C1 segment of cervical spinal cord (tissue), 14 donors: ENCODE measurements around the gene PRPF40A.
A peak's percentile ranks its signal among the peaks of the same experiment; 100 is the strongest.

Source experiments
- DNase-seq, 14 donors: peaks; one replicate each; lab custom pipeline; 2025; lab: John Stamatoyannopoulos, UW

Gene PRPF40A

GRCh38 chr2:152718076-152718908, 1.0 kb upstream of the PRPF40A start, which contains the start of gene ARL6IP6:
Gene ARL6IP6, plus strand, starts transcription at chr2:152718620. Its CDS starts 5 bp downstream, at chr2:152718625.
- peak; percentile 54 to 100 (median 97) for DNase-seq

- DNase-seq = peak in 1 of 14 donors; percentile 31
Measured at GRCh38 chr2:152716805-152717227, 445 bp downstream of the PRPF40A start.

GRCh38 chr2:152715854-152716428, 1.3 kb downstream of the PRPF40A start:
- DNase-seq = no peak

GRCh38 chr2:152715112-152715511, 2.1 kb downstream of the PRPF40A start:
- DNase-seq = no peak

- no peak for DNase-seq
Measured at GRCh38 chr2:152710713-152711112, 6.5 kb downstream of the PRPF40A start.

GRCh38 chr2:152708742-152709141, 8.5 kb downstream of the PRPF40A start:
- no peak for DNase-seq

GRCh38 chr2:152706477-152707021, 10.7 kb downstream of the PRPF40A start:
- no peak for DNase-seq

- no peak for DNase-seq
Measured at GRCh38 chr2:152701198-152701597, 16.1 kb downstream of the PRPF40A start.

- DNase-seq = no peak
Measured at GRCh38 chr2:152696476-152696875, 20.8 kb downstream of the PRPF40A start.

GRCh38 chr2:152695763-152696162, 21.5 kb downstream of the PRPF40A start:
- no peak for DNase-seq

- DNase-seq = peak in 1 of 14 donors; percentile 19
Measured at GRCh38 chr2:152694161-152694661, 23.1 kb downstream of the PRPF40A start.

GRCh38 chr2:152693033-152693432, 24.2 kb downstream of the PRPF40A start:
- DNase-seq = no peak

- no peak for DNase-seq
Measured at GRCh38 chr2:152686321-152686720, 30.9 kb downstream of the PRPF40A start.

GRCh38 chr2:152683400-152683799, 33.9 kb downstream of the PRPF40A start:
- DNase-seq = no peak

GRCh38 chr2:152682663-152683062, 34.6 kb downstream of the PRPF40A start:
- no peak for DNase-seq

- no peak for DNase-seq
Measured at GRCh38 chr2:152678808-152679207, 38.5 kb downstream of the PRPF40A start.

GRCh38 chr2:152676461-152676860, 40.8 kb downstream of the PRPF40A start:
- no peak for DNase-seq

- DNase-seq = no peak
Measured at GRCh38 chr2:152674334-152674733, 42.9 kb downstream of the PRPF40A start.

GRCh38 chr2:152664725-152665124, 52.5 kb downstream of the PRPF40A start:
- no peak for DNase-seq

GRCh38 chr2:152661076-152661475, 56.2 kb downstream of the PRPF40A start:
- DNase-seq = no peak

- DNase-seq = no peak
Measured at GRCh38 chr2:152658221-152658620, 59.0 kb downstream of the PRPF40A start.

GRCh38 chr2:152657043-152657442, 60.2 kb downstream of the PRPF40A start:
- no peak for DNase-seq
